A549 treated with RU486 at 1 μM for 4 hours (cell line): ENCODE measurements around the gene KIF18A. TPM values are rescaled to one million over a fixed set of nuclear protein-coding genes. Genes with fewer than 3 reads are reported as not detected.

ENCODE experiments used
- total RNA-seq: library from RNA; stranded (reverse); fragments of 200-300 nt; extraction: Qiagen RNA extraction; gene quantifications from 5 replicates; pipeline ENCODE4 v1.2.3, GENCODE V29; 2022; ENCODE audit warnings: low read depth

Gene KIF18A
- 7.5 to 18.1 TPM (median 16.2 TPM) in 5 replicates for total RNA-seq

DNA sequence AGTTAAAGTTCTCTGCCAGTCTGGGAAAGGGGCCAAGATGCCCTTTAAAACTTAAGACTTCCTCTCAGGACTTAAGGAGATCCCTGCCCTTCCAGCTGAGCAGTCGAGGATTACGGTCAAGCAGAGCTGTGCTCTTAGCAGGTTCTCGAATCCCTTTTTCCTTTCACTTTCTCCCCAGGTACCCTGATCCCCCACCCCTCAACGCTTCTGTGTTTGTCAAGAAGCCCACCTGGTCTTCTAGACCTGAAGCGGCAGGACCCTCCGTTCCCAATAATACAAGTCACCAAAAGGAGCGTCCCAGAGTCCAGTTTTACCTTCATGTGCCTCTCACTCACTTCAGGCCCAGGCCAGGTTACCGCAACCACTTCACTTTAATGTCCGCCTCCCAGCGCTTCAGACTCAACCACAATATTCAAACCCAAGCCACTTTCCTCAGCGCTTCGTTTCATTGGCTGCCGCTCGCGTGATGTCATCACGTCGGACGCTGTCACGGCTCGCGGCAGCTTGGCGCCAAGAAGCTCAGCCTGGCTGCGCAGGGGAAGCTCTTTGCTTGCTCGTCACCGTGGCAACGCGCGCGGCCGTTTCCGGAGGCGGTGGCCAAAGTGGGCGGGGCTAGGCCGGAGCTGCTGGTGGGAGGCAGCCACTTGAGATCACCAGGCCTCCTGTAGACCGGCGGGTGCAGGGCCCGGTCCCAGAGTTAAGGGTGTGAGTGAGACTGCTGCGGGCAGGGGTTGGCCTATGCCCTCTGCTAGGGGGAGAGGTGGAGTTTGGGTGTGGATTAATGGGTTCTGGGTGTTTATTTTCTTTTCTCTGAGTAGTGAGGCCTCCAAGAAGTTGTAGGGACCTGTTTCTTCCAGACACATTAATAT is at the start of gene KIF18A, which contains the start of gene METTL15:
KIF18A (minus strand) TSS at position 407 of the 869 bp plus-strand sequence. CDS start 10,209 bp downstream, outside the sequence.
METTL15 (plus strand) TSS at position 639 of the 869 bp plus-strand sequence. CDS start 4,947 bp downstream, outside the sequence.

Other genes with a start within 250 kb of the KIF18A start
- 4.7 to 8.4 TPM (median 7.4 TPM) in 5 replicates for gene METTL15, start 232 bp upstream of the KIF18A start, total RNA-seq